Stimulated activated CD4-positive, alpha-beta T cell treated with anti-CD3 and anti-CD28 coated beads, Interleukin-15, amount 100 ng/mL, for 48 hours (primary cell): ENCODE measurements around the gene KLHL29.

ENCODE experiments used
- DNase-seq, 2 donors: peaks; one replicate each; pipeline ENCODE4 v3.0.0-alpha.2; 2020; ENCODE audit warnings: low read depth in 2 of 2

Gene KLHL29

GRCh38 chr2:23615216-23616020 lies 230.4 kb downstream of the KLHL29 start:
- DNase-seq: no peak

- no peak for DNase-seq
These were observed 231.7 kb downstream of the KLHL29 start for GRCh38 chr2:23616630-23617029.

GRCh38 chr2:23617167-23617810 lies 232.3 kb downstream of the KLHL29 start:
- DNase-seq: no peak

GRCh38 chr2:23617811-23618215 lies 232.8 kb downstream of the KLHL29 start:
- DNase-seq: no peak

- DNase-seq: no peak
These were observed 233.3 kb downstream of the KLHL29 start for GRCh38 chr2:23618265-23618664.

- no peak for DNase-seq
These were observed 234.0 kb downstream of the KLHL29 start for GRCh38 chr2:23618794-23619530.

- no peak for DNase-seq
These were observed 235.0 kb downstream of the KLHL29 start for GRCh38 chr2:23619941-23620340.

GRCh38 chr2:23620841-23621341 lies 235.9 kb downstream of the KLHL29 start:
- DNase-seq: no peak

GRCh38 chr2:23621616-23622015 lies 236.6 kb downstream of the KLHL29 start:
- no peak for DNase-seq

GRCh38 chr2:23622466-23622865 lies 237.5 kb downstream of the KLHL29 start:
- no peak for DNase-seq

- DNase-seq: no peak
These were observed 238.1 kb downstream of the KLHL29 start for GRCh38 chr2:23622966-23623675.

- DNase-seq: peak in 1 of 2 donors; percentile 22
These were observed 239.4 kb downstream of the KLHL29 start for GRCh38 chr2:23624378-23624777.

- DNase-seq: no peak
These were observed 239.9 kb downstream of the KLHL29 start for GRCh38 chr2:23624915-23625314.

- no peak for DNase-seq
These were observed 240.7 kb downstream of the KLHL29 start for GRCh38 chr2:23625726-23626125.

- DNase-seq: no peak
These were observed 241.8 kb downstream of the KLHL29 start for GRCh38 chr2:23626701-23627230.

GRCh38 chr2:23627236-23628009 lies 242.4 kb downstream of the KLHL29 start:
- DNase-seq: no peak

GRCh38 chr2:23628926-23629771 lies 244.2 kb downstream of the KLHL29 start:
- DNase-seq: no peak

GRCh38 chr2:23629772-23630480 lies 244.9 kb downstream of the KLHL29 start:
- DNase-seq: no peak

- DNase-seq: no peak
These were observed 246.0 kb downstream of the KLHL29 start for GRCh38 chr2:23630961-23631360.
